Natural killer cell treated with Interleukin-12 subunit alpha and Interleukin-12 subunit beta and Interleukin-15 and Interleukin-18, amount 100 ng/mL, for 72 hours (primary cell): ENCODE data around the gene FKBP5. TPM values are rescaled to one million over a fixed set of nuclear protein-coding genes. Genes with fewer than 3 reads are reported as not detected.
A peak's percentile ranks its signal among the peaks of the same experiment; 100 is the strongest.
"Not testable (repeated sequence)": the region's sequence is repeated elsewhere in the genome, so short reads cannot be mapped to it uniquely, and the experiment has no call there.

Source experiments
- ATAC-seq, 2 donors: fragments of 150-1000 bp; cut with Tn5 transposase in 1 of 2; sonication (Bioruptor Pico), chemical (Tn5 transposase) in 1 of 2; 2 replicates each; pipeline ENCODE4 v1.10.0; 2021
- DNase-seq: peaks from one replicate; pipeline ENCODE4 v3.0.0; 2022; ENCODE audit warnings: low spot score
- H3K27ac Mint-ChIP-seq, 2 donors: 1 replicate in 1 of 2; 2 replicates in 1 of 2; pipeline ENCODE4 v1.8.0; 2022; ENCODE audit warnings: mixed read lengths in 2 of 2, mild to moderate bottlenecking in 1 of 2, moderate library complexity in 1 of 2
- H3K27me3 Mint-ChIP-seq, 2 donors: 1 replicate in 1 of 2; 2 replicates in 1 of 2; pipeline ENCODE4 v1.8.0; 2022; ENCODE audit warnings: mixed read lengths in 2 of 2
- H3K36me3 Mint-ChIP-seq: one replicate; pipeline ENCODE4 v1.8.0; 2022; ENCODE audit warnings: mixed read lengths
- H3K4me1 Mint-ChIP-seq, 2 donors: 1 replicate in 1 of 2; 2 replicates in 1 of 2; pipeline ENCODE4 v1.8.0; 2022; ENCODE audit warnings: low read depth in 2 of 2, mixed read lengths in 2 of 2, mild to moderate bottlenecking in 1 of 2
- H3K4me3 Mint-ChIP-seq: one replicate; pipeline ENCODE4 v1.8.0; 2022; ENCODE audit warnings: mixed read lengths
- H3K9me3 Mint-ChIP-seq: 2 replicates; pipeline ENCODE4 v1.8.0; 2022; ENCODE audit warnings: mixed read lengths
- total RNA-seq, 2 donors: library from RNA; stranded (reverse); gene quantifications; one replicate each; pipeline ENCODE4 v1.2.3, GENCODE V29; 2022

FKBP5 gene
- total RNA-seq, 2 donors from 2014 or later: 14.1 to 32.5 TPM

GRCh38 chr6:35718911-35719381, 30.2 kb upstream of the FKBP5 start:
- Mint-ChIP-seq H3K4me1 (peaks cover 0 to 9% of the 10 kb centered on the region in 2 donors), H3K27me3 (peaks cover 0 to 19% of the 10 kb centered on the region in 2 donors), H3K4me3 (no peak overlapping the region), H3K9me3 (no peaks in the 10 kb centered on the region), H3K27ac (peak overlapping the region in 1 of 2 donors; percentile 33), H3K36me3 (no peaks in the 10 kb centered on the region)
- DNase-seq (no peak), ATAC-seq (no peak)

- Mint-ChIP-seq H3K27ac (peak overlapping the region in 1 of 2 donors; percentile 33), H3K27me3 (peaks cover 0 to 19% of the 10 kb centered on the region in 2 donors), H3K4me1 (peaks cover 0 to 13% of the 10 kb centered on the region in 2 donors), H3K36me3 (no peaks in the 10 kb centered on the region), H3K9me3 (no peaks in the 10 kb centered on the region), H3K4me3 (no peak overlapping the region)
- ATAC-seq (no peak), DNase-seq (no peak)
Measured at GRCh38 chr6:35718375-35718736, 29.6 kb upstream of the FKBP5 start.

DNA sequence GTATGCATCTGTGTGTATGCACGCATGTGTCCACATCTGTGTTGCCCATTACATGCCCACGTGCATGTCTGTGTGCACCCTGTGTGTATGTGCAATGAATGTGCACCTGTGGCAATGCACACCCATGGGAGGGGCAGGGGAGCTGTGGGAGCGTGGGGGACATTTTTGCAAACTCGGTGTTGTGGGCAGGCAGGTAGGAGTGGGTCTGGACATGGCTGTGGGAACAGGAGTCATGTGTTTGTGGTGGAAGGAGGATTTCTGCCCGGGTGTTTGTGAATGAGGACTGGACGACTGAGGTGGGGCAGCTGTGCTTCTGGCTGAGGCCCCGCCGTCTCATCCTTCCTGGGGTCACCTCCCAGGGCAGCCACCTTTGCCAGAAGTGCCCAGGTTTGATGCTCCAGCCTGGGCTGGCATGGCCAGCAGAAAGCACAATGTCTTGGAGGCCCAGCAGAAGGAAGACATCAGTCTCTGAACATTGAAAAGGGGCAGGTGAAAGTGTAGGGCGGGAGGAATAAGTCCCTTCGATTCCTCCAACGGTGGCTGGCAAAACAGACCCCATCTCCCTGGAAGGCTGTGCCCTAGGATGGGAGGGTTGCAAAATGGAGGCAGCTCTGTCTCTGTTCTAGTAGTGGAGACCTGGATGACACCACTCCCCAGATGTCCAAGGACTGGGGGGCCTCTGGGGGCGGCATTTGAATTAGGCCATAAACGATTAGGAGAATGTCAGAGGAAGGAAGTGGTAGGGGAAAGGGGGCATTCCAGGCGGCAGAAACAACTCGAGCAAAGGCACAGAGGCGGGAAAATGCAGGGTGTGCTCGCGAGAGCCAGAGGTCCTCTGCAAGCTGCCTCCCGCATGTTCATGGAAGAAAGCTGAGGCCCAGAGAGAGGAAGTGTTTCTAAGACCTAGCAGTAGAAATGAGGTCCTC, 29.0 kb upstream of the FKBP5 start:
- no peaks in the 10 kb centered on the region for H3K9me3 Mint-ChIP-seq

GRCh38 chr6:35716798-35717197, 28.1 kb upstream of the FKBP5 start:
- no peak overlapping the region for H3K27ac Mint-ChIP-seq
- H3K9me3 Mint-ChIP-seq: no peaks in the 10 kb centered on the region
- H3K4me1 Mint-ChIP-seq: peaks cover 0 to 16% of the 10 kb centered on the region in 2 donors
- H3K36me3 Mint-ChIP-seq: no peaks in the 10 kb centered on the region
- H3K4me3 Mint-ChIP-seq: no peak overlapping the region
- DNase-seq: no peak
- ATAC-seq: no peak
- peaks cover 0 to 19% of the 10 kb centered on the region in 2 donors for H3K27me3 Mint-ChIP-seq

More for the DNA sequence above, 29.0 kb upstream of the FKBP5 start:
- no peak overlapping the region for H3K4me3 Mint-ChIP-seq
- no peaks in the 10 kb centered on the region for H3K36me3 Mint-ChIP-seq
- ATAC-seq (no peak), DNase-seq (no peak)
- peaks cover 0 to 16% of the 10 kb centered on the region in 2 donors for H3K4me1 Mint-ChIP-seq
- peak overlapping the region in 1 of 2 donors; percentile 63 for H3K27ac Mint-ChIP-seq
- H3K27me3 Mint-ChIP-seq: peaks cover 0 to 19% of the 10 kb centered on the region in 2 donors

- Mint-ChIP-seq H3K9me3 (no peaks in the 10 kb centered on the region), H3K4me1 (peaks cover 12 to 26% of the 10 kb centered on the region in 2 donors), H3K27me3 (peaks cover 0 to 12% of the 10 kb centered on the region in 2 donors), H3K27ac (no peak overlapping the region), H3K36me3 (no peaks in the 10 kb centered on the region), H3K4me3 (no peak overlapping the region)
- DNase-seq (no peak), ATAC-seq (no peak)
Measured at GRCh38 chr6:35713006-35713767, 24.5 kb upstream of the FKBP5 start.

GRCh38 chr6:35711731-35712130, 23.0 kb upstream of the FKBP5 start:
- Mint-ChIP-seq H3K27me3 (peaks cover 0 to 4% of the 10 kb centered on the region in 2 donors), H3K27ac (no peak overlapping the region), H3K9me3 (no peaks in the 10 kb centered on the region), H3K4me1 (peaks cover 12 to 19% of the 10 kb centered on the region in 2 donors), H3K4me3 (no peak overlapping the region), H3K36me3 (no peaks in the 10 kb centered on the region)
- DNase-seq (no peak), ATAC-seq (no peak)

GRCh38 chr6:35710241-35710847, 21.6 kb upstream of the FKBP5 start:
- Mint-ChIP-seq H3K27ac (no peak overlapping the region), H3K27me3 (no peaks in the 10 kb centered on the region), H3K4me1 (peaks cover 12 to 19% of the 10 kb centered on the region in 2 donors), H3K4me3 (peak overlapping the region; percentile 16), H3K9me3 (no peaks in the 10 kb centered on the region), H3K36me3 (no peaks in the 10 kb centered on the region)
- peak; percentile 89 to 91 for ATAC-seq
- no peak for DNase-seq

DNA sequence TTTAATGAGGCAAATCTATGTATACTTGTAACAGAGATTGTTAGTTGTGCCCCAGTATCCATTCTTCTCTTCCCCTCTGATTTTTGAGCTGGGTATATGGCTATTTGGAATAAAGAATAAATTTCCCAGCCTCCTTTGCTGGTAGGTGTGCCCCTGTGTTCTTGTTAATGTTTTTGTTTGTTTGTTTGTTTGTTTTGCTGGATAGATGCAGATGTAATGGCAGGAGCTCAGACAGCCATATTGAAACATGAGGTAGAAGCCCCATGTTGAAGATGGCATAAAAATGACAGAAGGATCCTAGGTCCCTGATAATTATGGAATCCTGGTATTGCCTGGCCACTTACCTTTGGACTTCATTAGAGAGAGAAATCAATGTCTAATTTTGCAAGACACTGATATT, 19.9 kb upstream of the FKBP5 start:
- Mint-ChIP-seq H3K9me3 (no peaks in the 10 kb centered on the region), H3K36me3 (no peaks in the 10 kb centered on the region), H3K27me3 (no peaks in the 10 kb centered on the region), H3K4me3 (no peak overlapping the region), H3K27ac (no peak overlapping the region), H3K4me1 (peaks cover 12 to 16% of the 10 kb centered on the region in 2 donors)
- ATAC-seq (no peak), DNase-seq (no peak)

- Mint-ChIP-seq H3K4me3 (no peak overlapping the region), H3K4me1 (peaks cover 12 to 13% of the 10 kb centered on the region in 2 donors), H3K27me3 (no peaks in the 10 kb centered on the region), H3K27ac (no peak overlapping the region), H3K36me3 (no peaks in the 10 kb centered on the region), H3K9me3 (no peaks in the 10 kb centered on the region)
- DNase-seq (no peak), ATAC-seq (no peak)
Measured at GRCh38 chr6:35707714-35708407, 19.1 kb upstream of the FKBP5 start.

GRCh38 chr6:35706468-35706867, 17.8 kb upstream of the FKBP5 start:
- no peaks in the 10 kb centered on the region for H3K9me3 Mint-ChIP-seq
- no peak overlapping the region for H3K4me3 Mint-ChIP-seq
- H3K4me1 Mint-ChIP-seq: peaks cover 12 to 13% of the 10 kb centered on the region in 2 donors
- DNase-seq (no peak), ATAC-seq (peak in 1 of 2 donors; percentile 12)
- no peaks in the 10 kb centered on the region for H3K27me3 Mint-ChIP-seq
- no peaks in the 10 kb centered on the region for H3K36me3 Mint-ChIP-seq
- no peak overlapping the region for H3K27ac Mint-ChIP-seq

GRCh38 chr6:35703554-35703953, 14.8 kb upstream of the FKBP5 start:
- Mint-ChIP-seq H3K4me1 (peaks cover 0 to 3% of the 10 kb centered on the region in 2 donors), H3K27me3 (no peaks in the 10 kb centered on the region), H3K4me3 (no peak overlapping the region), H3K36me3 (no peaks in the 10 kb centered on the region), H3K27ac (no peak overlapping the region), H3K9me3 (no peaks in the 10 kb centered on the region)
- DNase-seq (no peak), ATAC-seq (no peak)

DNA sequence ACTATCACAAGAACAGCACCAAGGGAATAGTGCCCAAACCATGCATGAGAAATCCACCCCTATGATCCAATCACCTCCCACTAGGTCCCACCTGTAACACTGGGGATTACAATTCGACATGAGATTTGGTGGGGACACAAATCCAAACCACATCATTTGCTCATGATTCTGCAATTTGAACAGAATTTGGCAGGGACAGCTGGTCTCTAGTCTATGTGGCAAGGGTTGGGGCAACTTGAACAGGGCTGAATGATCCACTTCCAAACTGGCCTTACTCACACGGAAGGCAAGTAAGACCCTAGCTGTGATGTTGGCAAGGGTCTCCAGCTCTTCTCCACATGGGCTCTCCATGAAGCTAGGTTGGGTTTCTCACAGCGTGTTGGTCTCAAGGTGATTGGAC, 10.1 kb upstream of the FKBP5 start:
- Mint-ChIP-seq H3K36me3 (no peaks in the 10 kb centered on the region), H3K9me3 (no peaks in the 10 kb centered on the region), H3K27ac (no peak overlapping the region), H3K27me3 (no peaks in the 10 kb centered on the region), H3K4me1 (no peaks in the 10 kb centered on the region), H3K4me3 (no peak overlapping the region)
- DNase-seq (no peak), ATAC-seq (no peak)

- H3K27ac Mint-ChIP-seq, H3K9me3 Mint-ChIP-seq, H3K27me3 Mint-ChIP-seq, H3K4me1 Mint-ChIP-seq, H3K4me3 Mint-ChIP-seq, H3K36me3 Mint-ChIP-seq, DNase-seq, ATAC-seq: not testable (repeated sequence)
Measured at GRCh38 chr6:35698430-35698829, 9.7 kb upstream of the FKBP5 start.
